GM18909 (cell line): ENCODE measurements around the gene OR52B2.
"Not testable (repeated sequence)": the region's sequence is repeated elsewhere in the genome, so short reads cannot be mapped to it uniquely, and the experiment has no call there.

ENCODE experiments used
- ATAC-seq: cut with Tn5 transposase; IDR thresholded peaks from one replicate; pipeline ENCODE4 v1.9.1; 2021; ENCODE audit warnings: mild to moderate bottlenecking; ENCODE audit not compliant: unreplicated experiment, poor library complexity

OR52B2 gene

GRCh38 chr11:6156628-6157359, 13.3 kb downstream of the OR52B2 start:
- no peak for ATAC-seq

- ATAC-seq, result no peak
Observed at GRCh38 chr11:6152126-6152525, 18.0 kb downstream of the OR52B2 start.

DNA sequence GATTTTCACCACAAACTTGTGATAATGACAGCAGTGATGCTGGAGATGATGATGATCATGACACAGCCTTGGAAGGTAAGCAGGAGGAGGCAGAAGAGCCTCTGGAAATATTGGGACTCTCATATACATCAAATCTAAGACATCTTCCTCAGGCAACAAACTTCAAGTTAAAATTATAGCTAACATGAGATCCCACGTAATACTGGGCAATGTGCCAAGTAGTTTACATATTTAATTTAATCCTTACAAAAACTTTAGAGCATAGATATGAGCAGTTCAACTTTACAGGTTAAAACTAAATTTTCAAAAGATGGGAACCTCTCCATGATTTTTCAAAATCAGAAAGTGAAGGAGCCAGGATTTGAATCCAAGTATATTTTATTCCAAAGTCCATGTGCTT, 19.0 kb downstream of the OR52B2 start:
- no peak for ATAC-seq

DNA sequence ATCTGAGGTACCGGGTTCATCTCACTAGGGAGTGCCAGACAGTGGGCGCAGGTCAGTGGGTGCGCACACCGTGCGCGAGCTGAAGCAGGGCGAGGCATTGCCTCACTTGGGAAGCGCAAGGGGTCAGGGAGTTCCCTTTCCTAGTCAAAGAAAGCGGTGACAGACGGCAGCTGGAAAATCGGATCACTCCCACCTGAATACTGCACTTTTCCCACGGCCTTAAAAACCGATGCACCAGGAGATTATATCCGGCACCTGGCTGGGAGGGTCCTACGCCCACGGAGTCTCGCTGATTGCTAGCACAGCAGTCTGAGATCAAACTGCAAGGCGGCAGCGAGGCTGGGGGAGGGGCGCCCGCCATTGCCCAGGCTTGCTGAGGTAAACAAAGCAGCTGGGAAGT, 26.4 kb downstream of the OR52B2 start:
- not testable (repeated sequence) for ATAC-seq

DNA sequence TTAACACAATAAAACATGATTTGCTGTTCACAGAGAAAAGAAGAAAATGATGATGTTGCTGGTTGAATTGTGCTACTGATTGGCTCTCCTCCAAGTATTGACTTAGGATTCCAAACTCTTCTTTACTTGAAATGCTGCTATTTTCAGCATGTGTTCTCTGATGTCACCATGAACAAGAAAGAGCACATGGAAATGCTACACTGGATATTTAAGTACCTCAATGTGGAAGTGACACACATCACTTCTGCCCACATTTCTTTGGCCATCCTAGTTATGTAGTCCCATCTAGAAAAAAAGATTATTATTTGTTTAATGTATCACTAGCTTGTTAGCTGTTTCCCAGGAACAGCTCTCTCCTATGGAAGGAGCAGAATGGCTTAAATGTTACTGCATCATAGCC, 27.2 kb downstream of the OR52B2 start:
- ATAC-seq, result no peak

GRCh38 chr11:6135936-6136335, 34.2 kb downstream of the OR52B2 start:
- ATAC-seq, result not testable (repeated sequence)

DNA sequence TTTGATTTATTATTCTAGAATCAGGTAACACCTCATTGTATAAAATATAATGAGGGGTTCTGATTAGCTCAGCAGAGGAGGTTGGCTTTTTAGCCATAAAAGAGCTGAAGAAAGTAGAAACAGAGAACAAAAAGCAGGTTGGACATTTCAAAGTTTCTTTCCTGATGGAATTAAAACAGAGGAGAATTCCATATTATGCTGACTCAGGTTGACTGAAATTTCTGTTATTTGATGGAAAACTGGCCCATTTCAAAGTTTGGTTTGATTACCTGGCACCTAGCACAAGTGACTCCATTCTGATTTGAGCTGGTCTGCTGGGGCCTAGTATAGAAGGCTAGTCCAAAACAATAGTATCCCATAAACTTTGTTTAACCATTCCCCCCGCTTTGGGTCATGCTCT, 37.7 kb downstream of the OR52B2 start:
- no peak for ATAC-seq

- no peak for ATAC-seq
Observed at GRCh38 chr11:6129635-6130034, 40.5 kb downstream of the OR52B2 start.

GRCh38 chr11:6129011-6129410, 41.1 kb downstream of the OR52B2 start:
- ATAC-seq, result no peak

DNA sequence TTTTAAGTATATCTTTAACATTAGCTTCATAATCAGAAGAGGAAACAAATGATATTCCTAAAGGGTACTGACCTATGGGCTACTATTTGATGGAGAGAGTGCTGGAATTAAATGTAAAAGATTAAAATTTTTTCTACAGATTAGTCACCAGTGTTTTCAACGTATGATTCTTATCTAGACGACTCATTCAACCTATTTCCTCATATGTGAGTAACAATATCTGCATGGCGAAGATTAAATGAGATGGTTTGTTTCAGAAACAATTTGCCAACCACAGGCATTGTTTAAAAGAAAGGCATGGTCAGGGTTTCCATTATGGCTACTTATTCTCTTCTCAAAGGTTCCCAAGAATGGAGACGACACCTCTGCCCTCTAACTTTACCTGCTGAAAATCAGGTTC, 42.2 kb downstream of the OR52B2 start:
- ATAC-seq, result no peak

GRCh38 chr11:6124245-6124644, 45.9 kb downstream of the OR52B2 start:
- ATAC-seq, result no peak
